IPS-18a (cell line): ENCODE measurements around the gene SEPTIN1.

Experiments used
- H3K27ac ChIP-seq: one replicate; pipeline ENCODE4 v1.5.1; 2013; ENCODE audit warnings: low read length
- H3K27me3 ChIP-seq: one replicate; pipeline ENCODE4 v1.6.1; 2013; ENCODE audit warnings: mild to moderate bottlenecking, low read length; ENCODE audit not compliant: control insufficient read depth, insufficient read depth
- H3K36me3 ChIP-seq: one replicate; pipeline ENCODE4 v1.6.1; 2013; ENCODE audit warnings: low read depth, low read length; ENCODE audit not compliant: control insufficient read depth
- H3K4me1 ChIP-seq: one replicate; pipeline ENCODE4 v1.6.1; 2013; ENCODE audit warnings: low read depth, low read length; ENCODE audit not compliant: control insufficient read depth
- H3K4me3 ChIP-seq: one replicate; pipeline ENCODE4 v1.5.1; 2013; ENCODE audit warnings: low read length
- H3K9ac ChIP-seq: one replicate; pipeline ENCODE4 v1.6.1; 2013; ENCODE audit warnings: mild to moderate bottlenecking, low read length, moderate library complexity
- H3K9me3 ChIP-seq: one replicate; pipeline ENCODE4 v1.6.1; 2013; ENCODE audit warnings: low read depth, low read length; ENCODE audit not compliant: control insufficient read depth

The SEPTIN1 gene

GRCh38 chr16:30371248-30371816, 11.0 kb downstream of the SEPTIN1 start:
- Histone ChIP-seq H3K9me3 (no peaks in the 10 kb centered on the region), H3K4me1 (peaks cover 13% of the 10 kb centered on the region), H3K27ac (no peak overlapping the region)

DNA sequence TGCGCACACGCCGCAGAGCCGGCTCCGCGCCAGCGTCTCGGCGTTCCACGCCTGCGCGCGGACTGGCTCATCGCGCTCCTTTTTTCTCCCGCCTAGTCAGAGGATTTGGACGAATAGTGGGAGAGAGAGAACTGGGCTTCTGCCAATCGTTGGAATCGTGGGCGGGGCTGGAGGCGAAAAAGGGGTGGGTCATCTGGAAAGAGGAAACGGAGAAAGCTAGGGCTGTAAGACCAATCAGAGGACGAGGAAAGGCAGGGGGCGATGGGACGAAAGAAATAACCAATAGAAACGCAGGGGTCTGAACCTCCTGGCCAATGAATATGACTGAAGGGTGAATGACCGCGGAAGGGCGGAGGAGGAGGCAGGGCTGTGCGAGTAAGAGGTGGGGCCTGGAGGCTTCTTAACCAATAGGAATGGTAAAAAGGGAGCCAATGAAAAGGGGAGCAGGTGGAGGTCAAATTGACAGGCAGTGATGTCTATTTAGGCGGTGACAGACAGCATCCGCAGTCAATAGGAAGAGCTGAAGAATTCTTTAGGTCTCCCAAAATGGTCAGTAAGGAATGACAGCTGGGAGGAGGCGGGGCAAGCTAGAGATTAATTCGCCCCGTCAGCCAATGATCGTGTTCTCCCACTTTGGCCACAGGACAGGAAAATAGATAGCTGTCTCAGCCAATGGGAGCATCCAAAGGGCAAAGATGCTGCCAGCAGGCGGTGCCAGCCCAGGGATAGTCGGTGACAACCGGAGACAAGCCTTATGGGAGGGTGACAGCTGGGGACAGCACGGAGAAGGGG, 11.7 kb downstream of the SEPTIN1 start, which contains the start of gene TBC1D10B:
TSS of gene TBC1D10B (minus strand) at position 39 of the 792 bp plus-strand sequence. CDS start 311 bp downstream, outside the sequence.
- H3K27ac ChIP-seq = no peak within 1 kb of the TSS
- H3K27me3 ChIP-seq = no peaks in the 10 kb centered on the region
- peak within 1 kb of the TSS; percentile 64 for H3K4me3 ChIP-seq
- peak within 1 kb of the TSS; percentile 5 for H3K9ac ChIP-seq
- no peaks in the 10 kb centered on the region for H3K36me3 ChIP-seq
- peaks cover 12% of the 10 kb centered on the region for H3K4me1 ChIP-seq
- H3K9me3 ChIP-seq = no peaks in the 10 kb centered on the region

More at GRCh38 chr16:30371248-30371816, 11.0 kb downstream of the SEPTIN1 start:
- Histone ChIP-seq H3K27me3 (no peaks in the 10 kb centered on the region), H3K9ac (no peak overlapping the region), H3K36me3 (no peaks in the 10 kb centered on the region), H3K4me3 (peak overlapping the region; percentile 64)

- H3K4me3 ChIP-seq = peak overlapping the region; percentile 50
- peaks cover 3% of the 10 kb centered on the region for H3K36me3 ChIP-seq
- no peak overlapping the region for H3K9ac ChIP-seq
- no peaks in the 10 kb centered on the region for H3K27me3 ChIP-seq
- H3K27ac ChIP-seq = no peak overlapping the region
- H3K4me1 ChIP-seq = peaks cover 9% of the 10 kb centered on the region
- H3K9me3 ChIP-seq = no peaks in the 10 kb centered on the region
Measured at GRCh38 chr16:30369938-30370455, 12.4 kb downstream of the SEPTIN1 start.

DNA sequence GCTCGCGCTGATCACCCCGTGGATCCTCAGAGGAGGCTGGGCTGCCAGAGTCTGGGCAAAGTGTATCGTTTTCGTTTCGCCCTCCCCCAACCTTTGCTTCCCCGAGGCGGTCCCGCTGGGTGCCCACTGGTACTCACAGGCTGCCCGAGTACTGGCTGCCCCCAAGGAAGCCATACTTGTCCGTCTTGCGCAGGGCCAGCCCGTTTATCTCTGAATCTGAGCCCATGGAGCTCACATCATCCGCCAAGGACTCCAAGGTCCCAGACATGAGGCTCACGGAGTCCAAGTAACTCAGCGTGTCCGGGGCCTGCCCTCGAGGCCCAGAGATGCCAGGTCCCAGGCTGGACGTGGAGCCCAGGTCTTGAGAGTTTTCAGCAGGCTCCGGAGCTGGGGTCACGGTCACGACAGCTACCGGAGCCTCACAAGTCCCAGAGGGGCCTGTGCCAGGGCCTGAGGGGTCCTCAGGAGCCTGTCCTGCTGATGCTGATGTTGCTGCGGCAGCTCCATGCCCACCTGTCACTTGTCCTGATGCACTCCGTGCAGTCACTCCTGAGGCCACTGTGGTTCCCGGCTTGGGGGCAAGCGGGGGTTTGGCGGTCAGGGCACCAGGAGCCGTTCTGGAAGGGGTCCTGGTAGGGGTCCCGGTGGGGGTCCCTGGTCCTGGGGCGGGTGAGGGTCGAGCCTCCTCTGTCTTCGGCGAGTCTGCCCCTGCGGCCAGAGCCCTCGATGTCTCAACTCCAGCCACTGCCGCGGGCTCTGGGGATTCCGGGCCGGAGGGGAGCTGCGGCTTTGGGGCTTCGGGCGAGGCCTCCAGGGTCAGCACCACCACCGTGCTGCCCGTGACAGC, 13.0 kb downstream of the SEPTIN1 start:
- no peaks in the 10 kb centered on the region for H3K9me3 ChIP-seq
- peak overlapping the region; percentile 5 for H3K9ac ChIP-seq
- peaks cover 3% of the 10 kb centered on the region for H3K36me3 ChIP-seq
- peak overlapping the region; percentile 50 for H3K4me3 ChIP-seq
- H3K27me3 ChIP-seq = no peaks in the 10 kb centered on the region
- H3K4me1 ChIP-seq = peaks cover 9% of the 10 kb centered on the region
- no peak overlapping the region for H3K27ac ChIP-seq

- Histone ChIP-seq H3K36me3 (peaks cover 3% of the 10 kb centered on the region), H3K9me3 (no peaks in the 10 kb centered on the region), H3K4me1 (peaks cover 9% of the 10 kb centered on the region), H3K4me3 (peak overlapping the region; percentile 50), H3K27me3 (no peaks in the 10 kb centered on the region), H3K9ac (no peak overlapping the region), H3K27ac (no peak overlapping the region)
Measured at GRCh38 chr16:30368792-30369090, 13.6 kb downstream of the SEPTIN1 start.

- Histone ChIP-seq H3K27me3 (no peaks in the 10 kb centered on the region), H3K27ac (no peak overlapping the region), H3K36me3 (peaks cover 3% of the 10 kb centered on the region), H3K9me3 (no peaks in the 10 kb centered on the region), H3K4me1 (peaks cover 9% of the 10 kb centered on the region), H3K4me3 (peak overlapping the region; percentile 50), H3K9ac (no peak overlapping the region)
Measured at GRCh38 chr16:30368122-30368791, 14.1 kb downstream of the SEPTIN1 start.

DNA sequence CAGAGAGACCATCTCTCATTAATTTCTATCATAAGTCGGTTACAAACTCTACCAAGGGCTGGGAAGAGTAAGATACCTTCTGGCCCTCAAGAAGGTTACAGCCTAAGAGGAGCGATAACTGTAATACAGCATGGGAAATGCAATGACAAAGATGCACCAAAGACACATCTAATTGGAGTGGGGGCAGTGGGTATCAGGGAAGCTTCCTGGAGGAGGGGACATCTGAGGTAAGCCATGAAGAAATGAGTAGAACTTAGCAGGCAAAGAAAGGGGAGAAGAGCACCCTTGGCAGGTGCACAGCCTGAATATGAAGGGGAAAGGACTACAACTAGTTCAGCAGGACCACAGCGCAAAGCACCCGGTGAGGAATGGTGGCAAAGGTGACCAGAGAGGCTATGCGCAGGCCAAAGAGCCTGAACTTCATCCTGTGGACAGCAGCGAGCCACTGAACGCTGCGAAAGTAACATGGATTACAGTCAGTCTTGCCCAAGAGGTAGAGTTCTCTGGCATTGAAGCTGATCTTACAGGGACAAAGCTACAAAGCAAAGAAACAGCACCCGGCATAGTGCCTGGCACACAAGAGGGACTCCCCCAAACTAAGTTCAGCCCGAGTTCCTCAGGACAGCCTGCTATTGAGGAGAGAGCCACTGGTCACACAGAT, 14.9 kb downstream of the SEPTIN1 start:
- no peaks in the 10 kb centered on the region for H3K27me3 ChIP-seq
- H3K36me3 ChIP-seq = peaks cover 3% of the 10 kb centered on the region
- no peak overlapping the region for H3K9ac ChIP-seq
- H3K27ac ChIP-seq = no peak overlapping the region
- peaks cover 9% of the 10 kb centered on the region for H3K4me1 ChIP-seq
- no peaks in the 10 kb centered on the region for H3K9me3 ChIP-seq
- H3K4me3 ChIP-seq = peak overlapping the region; percentile 50

GRCh38 chr16:30366511-30366910, 15.8 kb downstream of the SEPTIN1 start:
- Histone ChIP-seq H3K9ac (no peak overlapping the region), H3K27ac (no peak overlapping the region), H3K9me3 (no peaks in the 10 kb centered on the region), H3K4me1 (peaks cover 7% of the 10 kb centered on the region), H3K4me3 (no peak overlapping the region), H3K36me3 (peaks cover 3% of the 10 kb centered on the region), H3K27me3 (no peaks in the 10 kb centered on the region)

DNA sequence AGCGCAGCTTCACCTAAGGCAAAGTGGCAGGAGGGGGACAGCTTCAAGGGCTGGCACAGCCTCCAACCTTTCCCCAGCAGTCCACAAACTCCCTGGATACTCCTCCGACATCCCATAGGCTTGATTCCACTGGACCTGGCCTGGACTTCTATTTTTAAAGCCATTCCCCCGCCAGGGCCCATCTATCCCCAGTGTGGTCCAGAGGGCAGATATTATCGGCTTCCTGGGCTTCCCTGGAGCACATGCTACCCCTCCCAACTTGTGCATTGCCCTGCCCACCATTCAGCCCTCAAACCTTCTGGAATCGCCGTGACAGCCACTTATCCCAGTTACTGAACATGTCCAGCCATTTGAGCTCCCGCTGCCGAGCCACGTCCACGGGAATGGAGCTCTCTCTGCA, 17.2 kb downstream of the SEPTIN1 start:
- Histone ChIP-seq H3K27me3 (no peaks in the 10 kb centered on the region), H3K27ac (no peak overlapping the region), H3K36me3 (peaks cover 3% of the 10 kb centered on the region), H3K4me1 (peaks cover 5% of the 10 kb centered on the region), H3K9ac (no peak overlapping the region), H3K9me3 (no peaks in the 10 kb centered on the region), H3K4me3 (no peak overlapping the region)

DNA sequence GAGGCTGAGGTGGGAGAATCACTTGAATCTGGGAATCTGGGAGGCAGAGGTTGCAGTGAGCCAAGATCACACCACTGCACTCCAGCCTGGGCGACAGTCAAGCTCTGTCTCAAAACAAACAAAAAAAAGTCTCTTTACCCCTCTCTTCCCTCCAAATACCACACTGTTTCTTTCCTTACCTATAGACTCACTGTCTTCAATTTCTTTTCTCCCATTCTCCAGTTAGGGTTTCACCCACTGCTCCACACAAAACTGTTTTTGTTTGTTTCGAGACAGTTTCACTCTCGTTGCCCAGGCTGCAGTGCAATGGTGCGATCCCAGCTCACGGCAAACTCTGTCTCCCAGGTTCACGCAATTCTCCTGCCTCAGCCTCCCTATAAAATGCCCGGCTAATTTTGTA, 21.2 kb downstream of the SEPTIN1 start:
- Histone ChIP-seq H3K27ac (no peak overlapping the region), H3K27me3 (no peaks in the 10 kb centered on the region), H3K4me1 (no peaks in the 10 kb centered on the region), H3K9ac (no peak overlapping the region), H3K9me3 (no peaks in the 10 kb centered on the region), H3K36me3 (peaks cover 3% of the 10 kb centered on the region), H3K4me3 (no peak overlapping the region)

- Histone ChIP-seq H3K9ac (no peak overlapping the region), H3K4me3 (no peak overlapping the region), H3K27me3 (no peaks in the 10 kb centered on the region), H3K36me3 (no peaks in the 10 kb centered on the region), H3K4me1 (no peaks in the 10 kb centered on the region), H3K9me3 (no peaks in the 10 kb centered on the region), H3K27ac (no peak overlapping the region)
Measured at GRCh38 chr16:30359871-30360170, 22.5 kb downstream of the SEPTIN1 start.
